Mesendoderm (in vitro differentiated cells): ENCODE data around the gene G2E3.
"Not testable (repeated sequence)": the region's sequence is repeated elsewhere in the genome, so short reads cannot be mapped to it uniquely, and the experiment has no call there.

ENCODE experiments used
- DNase-seq: peaks from one replicate; pipeline ENCODE4 v3.0.0; 2013
- H2AK5ac ChIP-seq: 2 replicates; pipeline ENCODE4 v1.6.1; 2013; ENCODE audit warnings: low read length, inconsistent platforms
- H2BK120ac ChIP-seq: 2 replicates; pipeline ENCODE4 v1.6.1; 2013; ENCODE audit warnings: low read depth, mild to moderate bottlenecking, low read length, moderate library complexity, mixed read lengths
- H2BK15ac ChIP-seq: replicated peaks from 2 replicates; pipeline ENCODE4 v1.6.1; 2013; ENCODE audit warnings: low read depth, mild to moderate bottlenecking, moderate library complexity
- H2BK5ac ChIP-seq: 2 replicates; pipeline ENCODE4 v1.6.1; 2013; ENCODE audit warnings: low read length, inconsistent platforms
- H3K18ac ChIP-seq: 2 replicates; pipeline ENCODE4 v1.6.1; 2013; ENCODE audit warnings: mild to moderate bottlenecking, low read length, mixed read lengths
- H3K23ac ChIP-seq: one replicate; pipeline ENCODE4 v1.6.1; 2013; ENCODE audit warnings: low read length
- H3K27ac ChIP-seq: 2 replicates; pipeline ENCODE4 v1.5.1; 2013; ENCODE audit warnings: low read depth, mild to moderate bottlenecking, inconsistent platforms, low read length, moderate library complexity
- H3K27me3 ChIP-seq: 2 replicates; pipeline ENCODE4 v1.6.1; 2013; ENCODE audit warnings: low read length, control low read depth, mild to moderate bottlenecking, inconsistent platforms; ENCODE audit not compliant: insufficient read depth, poor library complexity
- H3K36me3 ChIP-seq: 2 replicates; pipeline ENCODE4 v1.6.1; 2013; ENCODE audit warnings: low read length, inconsistent platforms; ENCODE audit not compliant: control insufficient read depth, insufficient read depth
- H3K4ac ChIP-seq: one replicate; pipeline ENCODE4 v1.6.1; 2013; ENCODE audit warnings: low read depth, mild to moderate bottlenecking, low read length, moderate library complexity
- H3K4me1 ChIP-seq: 2 replicates; pipeline ENCODE4 v1.6.1; 2013; ENCODE audit warnings: low read depth, low read length, inconsistent platforms; ENCODE audit not compliant: control insufficient read depth
- H3K4me2 ChIP-seq: 2 replicates; pipeline ENCODE4 v1.6.1; 2013; ENCODE audit warnings: low read length
- H3K4me3 ChIP-seq: 2 replicates; pipeline ENCODE4 v1.5.1; 2013; ENCODE audit warnings: mild to moderate bottlenecking, low read length
- H3K56ac ChIP-seq: one replicate; pipeline ENCODE4 v1.6.1; 2013; ENCODE audit warnings: low read length
- H3K79me1 ChIP-seq: 2 replicates; pipeline ENCODE4 v1.6.1; 2013; ENCODE audit warnings: low read length, inconsistent platforms
- H3K79me2 ChIP-seq: 2 replicates; pipeline ENCODE4 v1.6.1; 2013; ENCODE audit warnings: mild to moderate bottlenecking, low read length; ENCODE audit not compliant: control insufficient read depth, insufficient read depth
- H3K9ac ChIP-seq: 2 replicates; pipeline ENCODE4 v1.6.1; 2013; ENCODE audit warnings: low read length, inconsistent platforms
- H4K5ac ChIP-seq: one replicate; pipeline ENCODE4 v1.6.1; 2013; ENCODE audit warnings: low read length
- H4K8ac ChIP-seq: one replicate; pipeline ENCODE4 v1.6.1; 2013; ENCODE audit warnings: low read depth, mild to moderate bottlenecking, control low read depth, low read length, moderate library complexity
- WGBS: extraction: QIAGEN DNeasy Blood & Tissue Kit; methylation state at CpG from one replicate; pipeline ENCODE4 v1.1.7; 2013; ENCODE audit warnings: low lambda C conversion rate, missing lambda C conversion rate; ENCODE audit not compliant: insufficient coverage; ENCODE audit errors: extremely low coverage; 5-methylcytosine and 5-hydroxymethylcytosine counted together

G2E3 gene

DNA sequence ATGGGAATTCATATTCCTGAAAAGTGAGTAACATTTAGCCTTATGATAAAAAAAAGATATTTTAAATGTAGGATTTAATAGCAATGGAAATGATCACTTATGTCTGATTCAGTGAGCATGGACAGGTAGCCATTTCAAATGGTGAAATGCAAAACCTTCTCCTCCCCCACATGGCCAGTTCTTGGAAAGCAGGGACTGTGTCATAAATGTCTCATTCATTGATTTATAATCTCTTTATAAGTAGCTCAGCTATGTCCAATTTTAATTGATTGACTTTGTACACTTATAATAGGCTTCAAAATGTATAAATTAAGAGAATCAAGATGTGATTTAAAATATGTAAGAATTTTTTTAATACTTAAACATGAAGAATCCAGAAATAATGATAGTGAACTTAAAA is 38.5 kb downstream of the G2E3 start:
- Histone ChIP-seq H3K56ac (no peak overlapping the region), H4K5ac (no peak overlapping the region), H3K4ac (no peak overlapping the region), H3K23ac (no peak overlapping the region), H2AK5ac (no peak overlapping the region), H2BK120ac (no peak overlapping the region), H3K18ac (no peak overlapping the region), H3K4me3 (no peak overlapping the region), H3K27ac (no peak overlapping the region), H2BK5ac (no peak overlapping the region), H3K79me2 (no peaks in the 10 kb centered on the region), H3K9ac (no peak overlapping the region), H3K36me3 (peaks cover 4% of the 10 kb centered on the region), H3K79me1 (no peaks in the 10 kb centered on the region), H4K8ac (no peak overlapping the region), H3K4me2 (no peak overlapping the region), H3K27me3 (no peaks in the 10 kb centered on the region), H2BK15ac (no peak overlapping the region), H3K4me1 (no peaks in the 10 kb centered on the region)
- DNase-seq, result no peak

GRCh38 chr14:30600922-30601918 is 42.3 kb downstream of the G2E3 start:
- Histone ChIP-seq H3K4ac (no peak overlapping the region), H3K79me1 (no peaks in the 10 kb centered on the region), H3K56ac (no peak overlapping the region), H3K9ac (no peak overlapping the region), H2BK5ac (no peak overlapping the region), H3K27me3 (no peaks in the 10 kb centered on the region), H4K5ac (no peak overlapping the region), H3K36me3 (peaks cover 5% of the 10 kb centered on the region), H3K23ac (no peak overlapping the region), H3K18ac (no peak overlapping the region), H2BK120ac (no peak overlapping the region), H2BK15ac (no peak overlapping the region), H3K4me3 (no peak overlapping the region), H3K79me2 (no peaks in the 10 kb centered on the region), H3K4me1 (no peaks in the 10 kb centered on the region), H2AK5ac (no peak overlapping the region), H4K8ac (no peak overlapping the region), H3K27ac (no peak overlapping the region), H3K4me2 (no peak overlapping the region)
- WGBS, result no CpG with 5 or more reads among the region's 8 CpGs
- DNase-seq, result no peak

GRCh38 chr14:30603402-30603801 is 44.4 kb downstream of the G2E3 start:
- Histone ChIP-seq H3K56ac (no peak overlapping the region), H4K5ac (no peak overlapping the region), H2BK5ac (no peak overlapping the region), H3K79me2 (no peaks in the 10 kb centered on the region), H3K23ac (no peak overlapping the region), H2AK5ac (no peak overlapping the region), H3K36me3 (peaks cover 5% of the 10 kb centered on the region), H4K8ac (no peak overlapping the region), H2BK120ac (no peak overlapping the region), H3K4me2 (no peak overlapping the region), H3K27ac (no peak overlapping the region), H3K9ac (no peak overlapping the region), H3K79me1 (no peaks in the 10 kb centered on the region), H3K27me3 (no peaks in the 10 kb centered on the region), H3K4me3 (no peak overlapping the region), H2BK15ac (no peak overlapping the region), H3K4me1 (no peaks in the 10 kb centered on the region), H3K4ac (no peak overlapping the region), H3K18ac (no peak overlapping the region)
- WGBS, result no CpG with 5 or more reads among the region's 3 CpGs
- DNase-seq, result no peak

DNA sequence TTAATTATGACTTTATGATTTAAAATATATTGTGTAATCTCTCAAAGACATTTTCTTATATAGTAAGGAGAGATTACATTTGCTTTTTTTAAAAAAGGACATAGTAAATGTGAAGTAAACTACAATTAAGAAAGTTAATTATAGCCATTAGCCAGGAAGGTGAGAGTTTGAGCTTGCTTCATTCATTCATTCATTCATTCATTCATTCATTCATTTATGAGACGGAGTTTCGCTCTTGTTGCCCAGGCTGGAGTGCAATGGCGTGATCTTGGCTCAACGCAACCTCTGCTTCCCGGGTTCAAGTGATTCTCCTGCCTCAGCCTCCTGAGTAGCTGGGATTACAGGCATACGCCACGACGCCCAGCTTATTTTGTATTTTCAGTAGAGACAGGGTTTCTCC is 45.7 kb downstream of the G2E3 start:
- H4K5ac ChIP-seq, H3K79me2 ChIP-seq, H3K27me3 ChIP-seq, H2BK5ac ChIP-seq, H2BK120ac ChIP-seq, H3K4ac ChIP-seq, H3K4me3 ChIP-seq, DNase-seq, H3K79me1 ChIP-seq, H2AK5ac ChIP-seq, H3K36me3 ChIP-seq, H3K23ac ChIP-seq, H3K56ac ChIP-seq, H3K4me2 ChIP-seq, H2BK15ac ChIP-seq, H3K27ac ChIP-seq, H3K4me1 ChIP-seq, H3K18ac ChIP-seq, H4K8ac ChIP-seq, H3K9ac ChIP-seq: not testable (repeated sequence)
- WGBS, result no CpG with 5 or more reads among the region's 8 CpGs

DNA sequence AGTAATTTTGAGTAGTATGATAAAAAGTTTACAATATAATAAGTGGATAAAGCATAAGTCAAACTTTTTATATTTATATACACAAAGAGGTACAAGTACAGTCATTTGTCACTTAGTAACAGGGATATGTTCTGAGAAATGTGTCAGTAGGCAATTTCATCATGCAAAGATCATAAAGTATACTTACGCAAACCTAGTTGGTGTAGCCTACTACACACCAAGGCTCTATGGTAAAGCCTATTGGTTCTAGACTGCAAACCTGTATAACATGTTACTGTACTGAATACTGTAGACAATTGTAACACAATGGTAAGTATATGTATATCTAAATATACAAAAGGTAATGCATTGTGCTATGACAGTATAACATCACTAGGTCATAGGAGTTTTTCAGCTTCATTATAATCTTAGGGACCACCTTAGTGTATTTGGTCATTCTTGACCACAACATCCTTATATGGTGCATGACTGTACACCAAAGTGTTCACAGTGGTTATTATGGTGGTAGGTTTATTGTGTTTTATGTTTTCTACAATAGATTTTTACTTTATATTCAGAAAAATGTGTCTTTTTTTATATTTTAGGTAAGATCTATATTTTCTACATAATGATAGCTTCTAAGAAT is 48.3 kb downstream of the G2E3 start:
- no peak overlapping the region for H2BK5ac ChIP-seq
- no peak overlapping the region for H3K18ac ChIP-seq
- H2BK120ac ChIP-seq, result no peak overlapping the region
- no peaks in the 10 kb centered on the region for H3K79me2 ChIP-seq
- no peak for DNase-seq
- H3K27me3 ChIP-seq, result no peaks in the 10 kb centered on the region
- no peak overlapping the region for H3K27ac ChIP-seq
- H2AK5ac ChIP-seq, result no peak overlapping the region
- H4K5ac ChIP-seq, result no peak overlapping the region
- no CpG with 5 or more reads among the region's 1 CpG for WGBS
- no peak overlapping the region for H3K4ac ChIP-seq
- H3K4me3 ChIP-seq, result no peak overlapping the region
- H3K56ac ChIP-seq, result no peak overlapping the region
- H3K36me3 ChIP-seq, result peaks cover 4% of the 10 kb centered on the region
- no peak overlapping the region for H3K23ac ChIP-seq
- H3K4me1 ChIP-seq, result no peaks in the 10 kb centered on the region
- H3K79me1 ChIP-seq, result no peaks in the 10 kb centered on the region
- H2BK15ac ChIP-seq, result no peak overlapping the region
- no peak overlapping the region for H3K4me2 ChIP-seq
- H3K9ac ChIP-seq, result no peak overlapping the region
- H4K8ac ChIP-seq, result no peak overlapping the region
